ENCODE measurements around the gene HSPE1.

DNA sequence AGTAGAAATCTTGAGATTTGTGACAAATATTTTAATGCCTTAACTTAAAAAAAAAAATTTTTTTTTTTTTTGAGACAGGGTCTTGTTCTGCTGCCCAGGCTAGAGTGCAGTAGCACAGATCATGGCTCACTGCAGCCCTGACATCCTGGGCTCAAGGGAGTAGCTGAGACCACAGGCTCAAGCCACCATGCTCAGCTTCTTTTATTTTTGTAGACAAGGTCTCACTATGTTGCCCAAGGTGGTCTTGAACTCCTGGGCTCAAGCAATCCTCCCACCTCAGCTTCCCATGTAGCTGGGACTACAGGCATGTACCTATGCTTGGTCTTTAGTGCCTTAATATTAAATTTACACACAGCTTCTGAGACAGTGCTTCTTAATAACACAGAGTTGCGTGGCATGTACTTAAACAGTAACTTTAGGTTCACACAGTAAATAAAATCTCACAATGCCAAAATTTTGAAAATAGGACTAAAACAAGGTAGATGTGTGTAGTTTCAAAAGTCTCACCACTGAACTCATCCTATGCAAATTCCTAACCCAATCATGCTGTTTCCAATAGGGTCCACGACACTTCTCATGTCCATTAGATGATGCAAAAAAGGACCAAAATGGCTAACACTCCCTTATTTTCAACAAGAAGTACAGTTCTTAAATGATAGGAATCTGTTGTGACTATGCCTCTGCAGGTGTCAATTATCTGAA lies 4.6 kb upstream of the HSPE1 start:
- TF ChIP-seq CTCF (IDR thresholded peaks at IDR 0.05; ENCODE audit: control extremely low read depth in 1 of 3, insufficient read depth in 1 of 3, low read depth in 1 of 3, low read length in 3 of 3) = no peak
- no peak for TF ChIP-seq EP300 (IDR thresholded peaks at IDR 0.05; ENCODE audit: borderline replicate concordance in 1 of 2, low read depth in 2 of 2, low read length in 2 of 2)
- TF ChIP-seq CEBPB (IDR thresholded peaks at IDR 0.05; ENCODE audit: low read depth, low read length) = no peak
- TF ChIP-seq, protein P1, sequence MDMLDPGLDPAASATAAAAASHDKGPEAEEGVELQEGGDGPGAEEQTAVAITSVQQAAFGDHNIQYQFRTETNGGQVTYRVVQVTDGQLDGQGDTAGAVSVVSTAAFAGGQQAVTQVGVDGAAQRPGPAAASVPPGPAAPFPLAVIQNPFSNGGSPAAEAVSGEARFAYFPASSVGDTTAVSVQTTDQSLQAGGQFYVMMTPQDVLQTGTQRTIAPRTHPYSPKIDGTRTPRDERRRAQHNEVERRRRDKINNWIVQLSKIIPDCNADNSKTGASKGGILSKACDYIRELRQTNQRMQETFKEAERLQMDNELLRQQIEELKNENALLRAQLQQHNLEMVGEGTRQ (IDR thresholded peaks at IDR 0.05; ENCODE audit: low read length) = no peak
- TF ChIP-seq BRCA1 (IDR thresholded peaks at IDR 0.05; ENCODE audit: low read depth, low read length) = no peak
- no peak for TF ChIP-seq ZNF274 (IDR thresholded peaks at IDR 0.05; ENCODE audit: borderline replicate concordance, extremely low read depth, low read length)
- no peak for TF ChIP-seq CHD2 (IDR thresholded peaks at IDR 0.05; ENCODE audit: low read length)
- TF ChIP-seq GABPA (IDR thresholded peaks at IDR 0.05; ENCODE audit: borderline replicate concordance, insufficient read depth, low read length) = no peak
